A549 (cell line): ENCODE results near the gene HOXC12. TPM values are rescaled to one million over a fixed set of nuclear protein-coding genes. Genes with fewer than 3 reads are reported as not detected.

ENCODE experiments used
- ATAC-seq, 2 experiments: fragments of 200-7000 bp in 1 of 2; fragments of >200 bp in 1 of 2; cut with Nextera tagmentation in 1 of 2; cut with Tn5 transposase in 1 of 2; 3 replicates each; pipeline versions ENCODE4 v1.8.0 to v1.9.1; 2018 to 2020; ENCODE audit warnings: mild to moderate bottlenecking in 1 of 2, moderate library complexity in 1 of 2
- CTCF ChIA-PET: fragments of 300-600 bp; sonication (Branson Sonifier 250); formaldehyde crosslinking; extraction: SDS; loops from one replicate; lab custom pipeline; 2021; ENCODE audit warnings: antibody characterized with exemption, inconsistent platforms; lab: Yijun Ruan, JAX
- POLR2A ChIA-PET: fragments of 350-600 bp; formaldehyde crosslinking; extraction: SDS; loops from one replicate; lab custom pipeline; 2021; ENCODE audit warnings: antibody characterized with exemption, inconsistent platforms; lab: Yijun Ruan, JAX
- DNase-seq, 2 experiments: peaks; one replicate each; pipeline versions ENCODE4 v3.0.0 to v3.0.0-alpha.2; 2011 to 2016; ENCODE audit warnings: low read depth in 1 of 2, low spot score in 1 of 2
- FAIRE-seq: peaks from 2 replicates; lab custom pipeline; 2011; peaks lifted over from hg19 to GRCh38; lab: Jason Lieb, UNC
- H3K27ac ChIP-seq, 2 experiments: fragments of >200 bp; sonication (Bioruptor Twin); formaldehyde crosslinking; 3 replicates each; pipeline ENCODE4 v1.5.1; 2016 to 2017
- H3K4me1 ChIP-seq: fragments of >200 bp; sonication (Bioruptor Twin); formaldehyde crosslinking; 3 replicates; pipeline ENCODE4 v1.6.1; 2016
- H3K4me2 ChIP-seq: fragments of >200 bp; sonication (Bioruptor Twin); formaldehyde crosslinking; 3 replicates; pipeline ENCODE4 v1.6.1; 2016
- H3K4me3 ChIP-seq: fragments of >200 bp; sonication (Bioruptor Twin); formaldehyde crosslinking; 3 replicates; pipeline ENCODE4 v1.5.1; 2016
- H3K9me3 ChIP-seq: fragments of >200 bp; sonication (Bioruptor Twin); formaldehyde crosslinking; 3 replicates; pipeline ENCODE4 v1.6.1; 2016
- CHD4 ChIP-seq: fragments of 200-600 bp; sonication (generic); IDR thresholded peaks from 2 replicates; pipeline ENCODE4 v1.6.1; 2016; ENCODE audit warnings: antibody characterized with exemption, mild to moderate bottlenecking, borderline replicate concordance
- EHF ChIP-seq: fragments of 250-450 bp; sonication (Bioruptor Pico); IDR thresholded peaks from 2 replicates; pipeline ENCODE4 v1.5.0; 2020; ENCODE audit warnings: mild to moderate bottlenecking
- FOSB ChIP-seq: fragments of 250-450 bp; sonication (Bioruptor Pico); IDR thresholded peaks from 2 replicates; pipeline ENCODE4 v1.5.0; 2020; ENCODE audit warnings: mild to moderate bottlenecking, moderate library complexity
- FOSL2 ChIP-seq, 2 experiments: fragments of 450-650 bp in 1 of 2; fragments of >200 bp in 1 of 2; sonication (Bioruptor Twin) in 1 of 2; formaldehyde crosslinking; IDR thresholded peaks; 2 replicates each; pipeline versions ENCODE4 v1.5.0 to v1.6.1; 2016 to 2020; ENCODE audit warnings: mild to moderate bottlenecking in 1 of 2, moderate library complexity in 1 of 2
- HDAC2 ChIP-seq: fragments of 200-600 bp; sonication (generic); IDR thresholded peaks from 2 replicates; pipeline ENCODE4 v1.6.1; 2016
- HOXB13 ChIP-seq: fragments of 250-450 bp; sonication (Bioruptor Pico); IDR thresholded peaks from 2 replicates; pipeline ENCODE4 v1.5.0; 2020; ENCODE audit warnings: low read depth, mild to moderate bottlenecking, moderate library complexity
- JUN ChIP-seq, 2 experiments: fragments of >200 bp; sonication (Bioruptor Twin); formaldehyde crosslinking; IDR thresholded peaks; 2 replicates in 1 of 2; 3 replicates in 1 of 2; pipeline ENCODE4 v1.6.1; 2016 to 2017
- KDM1A ChIP-seq: fragments of 200-600 bp; sonication (generic); IDR thresholded peaks from 2 replicates; pipeline ENCODE4 v1.6.1; 2016; ENCODE audit warnings: low read depth, mild to moderate bottlenecking
- MAFK ChIP-seq: fragments of 450-650 bp; IDR thresholded peaks from 2 replicates; pipeline ENCODE4 v1.6.1; 2014; ENCODE audit not compliant: partially characterized antibody
- MYC ChIP-seq: IDR thresholded peaks from 2 replicates; pipeline ENCODE4 v1.6.1; 2012; ENCODE audit warnings: mild to moderate bottlenecking, inconsistent platforms, low read length, improper control_type of control experiment, borderline replicate concordance
- NR3C1 ChIP-seq: fragments of >200 bp; sonication (Bioruptor Twin); formaldehyde crosslinking; IDR thresholded peaks from 3 replicates; pipeline ENCODE4 v1.6.1; 2017
- PHF8 ChIP-seq: fragments of 200-600 bp; sonication (generic); IDR thresholded peaks from 2 replicates; pipeline ENCODE4 v1.6.1; 2016; ENCODE audit warnings: low read depth, mild to moderate bottlenecking, antibody characterized with exemption, moderate library complexity, borderline replicate concordance
- POLR2AphosphoS2 ChIP-seq: conservative IDR thresholded peaks from 2 replicates; pipeline ENCODE4 v1.6.1; 2012; ENCODE audit warnings: low read length, improper control_type of control experiment, inconsistent platforms
- RAD21 ChIP-seq, 2 experiments: fragments of >200 bp in 1 of 2; sonication (Bioruptor Twin) in 1 of 2; formaldehyde crosslinking in 1 of 2; IDR thresholded peaks in 1 of 2; conservative IDR thresholded peaks in 1 of 2; 2 replicates in 1 of 2; 3 replicates in 1 of 2; pipeline ENCODE4 v1.6.1; 2012 to 2018; ENCODE audit warnings: inconsistent platforms in 1 of 2
- RCOR1 ChIP-seq: fragments of 150-350 bp; IDR thresholded peaks from 2 replicates; pipeline ENCODE4 v1.6.1; 2014; ENCODE audit warnings: antibody characterized with exemption, low read length, low read depth
- RNF2 ChIP-seq: fragments of 200-600 bp; sonication (generic); IDR thresholded peaks from 2 replicates; pipeline ENCODE4 v1.6.1; 2016; ENCODE audit warnings: low read depth, mild to moderate bottlenecking, antibody characterized with exemption, moderate library complexity, borderline replicate concordance
- SMC3 ChIP-seq: fragments of >200 bp; sonication (Bioruptor Twin); formaldehyde crosslinking; IDR thresholded peaks from 3 replicates; pipeline ENCODE4 v1.6.1; 2018; ENCODE audit warnings: inconsistent platforms
- ZC3H11A ChIP-seq: fragments of 450-650 bp; IDR thresholded peaks from 2 replicates; pipeline ENCODE4 v1.6.1; 2014; ENCODE audit warnings: antibody characterized with exemption, mild to moderate bottlenecking
- ZSCAN20 ChIP-seq: fragments of 250-450 bp; sonication (Bioruptor Pico); IDR thresholded peaks from 2 replicates; pipeline ENCODE4 v1.8.0; 2022; ENCODE audit warnings: mild to moderate bottlenecking, moderate library complexity
- WGBS: methylation state at CpG from one replicate; pipeline ENCODE4 v1.1.6; 2017; ENCODE audit errors: missing lambda C conversion rate; 5-methylcytosine and 5-hydroxymethylcytosine counted together
- polyA plus RNA-seq, 4 experiments: library from polyadenylated mRNA; depleted of rRNA in 3 of 4; stranded (reverse); fragments of >200 nt; fragmentation: RNase III in 1 of 4; extraction: RNeasy Plus Mini Kit Qiagen cat#74134 plus additional on column Dnase treatment in 1 of 4; gene quantifications; 2 replicates in 3 of 4; 3 replicates in 1 of 4; pipeline ENCODE4 v1.2.3, GENCODE V29; 2011 to 2017
- TF ChIP-seq, protein P1 (sequence below): fragments of 250-450 bp; sonication (Bioruptor Pico); IDR thresholded peaks from 2 replicates; pipeline ENCODE4 v1.5.0; 2021; ENCODE audit warnings: mild to moderate bottlenecking, moderate library complexity, borderline replicate concordance
- TF ChIP-seq, protein P2 (sequence below): IDR thresholded peaks from 2 replicates; pipeline ENCODE4 v1.6.1; 2012
- TF ChIP-seq, protein P3 (sequence below): fragments of 450-650 bp; IDR thresholded peaks from 2 replicates; pipeline ENCODE4 v1.6.1; 2014; ENCODE audit warnings: antibody characterized with exemption
- TF ChIP-seq, protein P4 (sequence below): fragments of 150-350 bp; IDR thresholded peaks from 2 replicates; pipeline ENCODE4 v1.6.1; 2014; ENCODE audit warnings: low read depth, mild to moderate bottlenecking, low read length

Gene HOXC12
- polyA plus RNA-seq, 2 of the 4 experiments (the other 2 are of a cell fraction): not detected

DNA sequence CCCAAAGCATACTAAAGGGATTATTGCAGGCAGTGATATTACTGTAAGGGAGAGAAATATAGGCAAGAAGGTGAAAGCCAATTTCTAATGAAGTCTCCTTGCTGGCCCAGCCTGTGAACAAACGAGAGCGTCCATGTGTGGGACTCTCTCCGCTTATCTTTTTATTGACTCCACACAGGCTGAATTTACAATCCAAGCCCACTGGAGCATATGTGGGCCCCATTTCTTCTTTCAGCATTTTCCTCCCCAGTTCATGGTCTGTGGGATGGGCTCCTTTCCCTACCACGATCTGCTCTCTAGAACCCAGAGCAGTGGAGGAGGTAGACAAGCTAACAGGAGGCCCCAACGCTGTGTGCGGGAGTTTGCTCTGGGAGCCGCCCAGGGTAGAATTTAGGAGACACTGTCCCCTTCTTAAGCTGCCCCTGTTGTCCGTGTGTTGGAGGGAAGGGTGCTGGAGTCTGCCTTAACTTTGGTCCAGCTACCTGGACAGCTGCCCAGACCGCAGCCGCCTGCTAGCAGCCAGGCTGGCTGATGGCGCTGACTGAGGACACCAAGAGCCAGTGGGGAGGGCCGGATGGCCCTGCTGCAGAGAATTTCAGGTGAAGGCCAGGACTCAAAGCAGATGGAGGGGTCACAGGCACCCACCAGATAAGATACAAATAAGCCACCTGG, 15.0 kb downstream of the HOXC12 start (continued):
- no peak for TF ChIP-seq ZSCAN20

DNA sequence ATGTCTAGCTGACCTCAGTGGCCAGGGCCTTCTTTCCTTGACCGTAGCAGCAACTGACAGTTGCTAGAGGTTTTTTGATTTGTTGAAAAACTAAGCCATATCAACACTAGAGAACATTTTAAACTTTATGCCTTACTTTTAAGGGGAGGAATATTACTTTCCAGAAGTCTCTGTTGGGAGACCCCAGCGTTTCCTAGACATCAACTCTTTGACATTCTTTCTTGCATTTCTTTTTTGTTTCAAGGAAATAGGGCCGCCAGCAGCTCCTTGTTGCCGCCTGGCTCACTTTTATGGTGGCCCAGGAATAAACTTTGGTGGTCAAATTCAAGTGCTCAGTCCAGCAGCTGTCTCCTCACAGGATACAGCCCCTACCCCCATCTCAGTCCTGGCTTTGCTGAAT, 15.7 kb downstream of the HOXC12 start:
- TF ChIP-seq KDM1A (no peak), HOXB13 (CRISPR knock-in tag) (no peak), RNF2 (no peak), FOSL2 (IDR thresholded peaks at IDR 0.05) (no peak), FOSL2 (CRISPR knock-in tag; IDR thresholded peaks at IDR 0.05) (no peak), MYC (no peak), RAD21 (conservative IDR thresholded peaks at IDR 0.05 in 1 of 2, IDR thresholded peaks at IDR 0.05 in 1 of 2) (no peak)
- TF ChIP-seq, protein P1, sequence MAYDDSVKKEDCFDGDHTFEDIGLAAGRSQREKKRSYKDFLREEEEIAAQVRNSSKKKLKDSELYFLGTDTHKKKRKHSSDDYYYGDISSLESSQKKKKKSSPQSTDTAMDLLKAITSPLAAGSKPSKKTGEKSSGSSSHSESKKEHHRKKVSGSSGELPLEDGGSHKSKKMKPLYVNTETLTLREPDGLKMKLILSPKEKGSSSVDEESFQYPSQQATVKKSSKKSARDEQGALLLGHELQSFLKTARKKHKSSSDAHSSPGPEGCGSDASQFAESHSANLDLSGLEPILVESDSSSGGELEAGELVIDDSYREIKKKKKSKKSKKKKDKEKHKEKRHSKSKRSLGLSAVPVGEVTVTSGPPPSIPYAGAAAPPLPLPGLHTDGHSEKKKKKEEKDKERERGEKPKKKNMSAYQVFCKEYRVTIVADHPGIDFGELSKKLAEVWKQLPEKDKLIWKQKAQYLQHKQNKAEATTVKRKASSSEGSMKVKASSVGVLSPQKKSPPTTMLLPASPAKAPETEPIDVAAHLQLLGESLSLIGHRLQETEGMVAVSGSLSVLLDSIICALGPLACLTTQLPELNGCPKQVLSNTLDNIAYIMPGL (CRISPR knock-in tag): no peak
- TF ChIP-seq, protein P2, sequence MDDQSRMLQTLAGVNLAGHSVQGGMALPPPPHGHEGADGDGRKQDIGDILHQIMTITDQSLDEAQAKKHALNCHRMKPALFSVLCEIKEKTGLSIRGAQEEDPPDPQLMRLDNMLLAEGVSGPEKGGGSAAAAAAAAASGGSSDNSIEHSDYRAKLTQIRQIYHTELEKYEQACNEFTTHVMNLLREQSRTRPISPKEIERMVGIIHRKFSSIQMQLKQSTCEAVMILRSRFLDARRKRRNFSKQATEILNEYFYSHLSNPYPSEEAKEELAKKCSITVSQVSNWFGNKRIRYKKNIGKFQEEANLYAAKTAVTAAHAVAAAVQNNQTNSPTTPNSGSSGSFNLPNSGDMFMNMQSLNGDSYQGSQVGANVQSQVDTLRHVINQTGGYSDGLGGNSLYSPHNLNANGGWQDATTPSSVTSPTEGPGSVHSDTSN: no peak
- no peak for DNase-seq
- no peak for ATAC-seq
- Histone ChIP-seq H3K4me1 (peaks cover 7% of the 10 kb centered on the region; the same call in 1 of the 3 replicates), H3K27ac (no peak overlapping the region), H3K9me3 (no peaks in the 10 kb centered on the region), H3K4me2 (no peak overlapping the region), H3K4me3 (no peak overlapping the region)
- WGBS: 78% methylated on average over 4 of the region's 4 CpGs
- POLR2A ChIA-PET: no interaction called here
- CTCF ChIA-PET: interaction anchor here (0.9 to 2.1 kb wide), 3 partner anchors 8 to 31 kb away, joined by 3 to 6 read pairs (median 4); partner anchors contain the start of gene HOXC10
- FAIRE-seq: no peak

DNA sequence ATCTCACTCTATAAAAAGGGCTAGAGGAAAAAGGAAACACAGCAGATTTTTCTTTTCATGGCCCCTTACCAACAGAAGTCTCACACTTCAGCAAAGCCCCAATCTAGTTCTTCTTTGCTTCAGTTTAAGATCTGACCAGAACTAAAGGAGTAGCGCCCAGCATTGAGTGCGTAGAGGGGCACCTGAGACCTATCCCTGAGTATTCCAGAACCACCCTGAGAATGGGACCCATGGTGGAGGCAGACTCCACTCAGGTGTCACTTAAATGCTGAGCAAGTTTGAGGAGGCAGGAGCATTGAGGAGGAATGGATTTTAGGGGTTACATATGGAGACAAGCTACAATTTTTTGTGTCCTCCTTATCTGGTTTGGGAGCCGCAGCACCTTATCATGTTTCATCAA, 16.4 kb downstream of the HOXC12 start:
- POLR2A ChIA-PET: no interaction called here
- 98% methylated on average over 3 of the region's 3 CpGs for WGBS

DNA sequence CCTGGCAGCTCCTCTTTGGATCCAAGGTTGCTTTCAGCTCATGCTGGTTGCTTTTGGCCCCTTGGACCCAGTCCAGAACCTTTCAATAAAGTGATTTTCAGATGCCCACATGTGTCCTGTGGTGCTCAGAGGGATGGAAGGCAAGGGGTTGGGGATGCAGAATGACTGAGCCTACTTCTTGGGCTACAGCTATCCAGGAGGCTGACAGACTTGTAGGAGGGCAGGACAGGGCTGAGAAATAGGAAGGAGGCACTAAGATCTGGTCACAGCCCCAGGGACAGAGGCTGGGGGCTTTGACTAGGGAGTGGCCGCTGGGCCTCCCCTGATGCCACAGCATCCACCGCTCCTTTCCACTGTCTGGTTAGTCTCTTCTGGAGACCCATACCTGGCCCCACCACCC, 17.0 kb downstream of the HOXC12 start:
- Histone ChIP-seq H3K27ac (no peak overlapping the region), H3K4me1 (peaks cover 7% of the 10 kb centered on the region; the same call in 1 of the 3 replicates), H3K9me3 (no peaks in the 10 kb centered on the region), H3K4me2 (no peak overlapping the region)
- WGBS: 93% methylated on average over 2 of the region's 2 CpGs
- DNase-seq (no peak), FAIRE-seq (no peak), ATAC-seq (no peak)
- CTCF ChIA-PET: interaction anchor here (0.8 to 3.0 kb wide), 6 partner anchors 12 to 230 kb away, joined by 3 to 14 read pairs (median 4); partner anchors contain the start of gene HOXC10
- TF ChIP-seq POLR2AphosphoS2: no peak
- no peak for TF ChIP-seq NR3C1
- TF ChIP-seq MYC: no peak
- no peak for TF ChIP-seq PHF8
- no peak for TF ChIP-seq EHF
- TF ChIP-seq, protein P3, sequence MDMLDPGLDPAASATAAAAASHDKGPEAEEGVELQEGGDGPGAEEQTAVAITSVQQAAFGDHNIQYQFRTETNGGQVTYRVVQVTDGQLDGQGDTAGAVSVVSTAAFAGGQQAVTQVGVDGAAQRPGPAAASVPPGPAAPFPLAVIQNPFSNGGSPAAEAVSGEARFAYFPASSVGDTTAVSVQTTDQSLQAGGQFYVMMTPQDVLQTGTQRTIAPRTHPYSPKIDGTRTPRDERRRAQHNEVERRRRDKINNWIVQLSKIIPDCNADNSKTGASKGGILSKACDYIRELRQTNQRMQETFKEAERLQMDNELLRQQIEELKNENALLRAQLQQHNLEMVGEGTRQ: no peak
- no peak for TF ChIP-seq ZC3H11A
- TF ChIP-seq JUN (IDR thresholded peaks at IDR 0.05): no peak
- no peak for TF ChIP-seq FOSB (CRISPR knock-in tag)
- TF ChIP-seq RNF2: no peak
- TF ChIP-seq SMC3: no peak
- TF ChIP-seq MAFK: no peak
- no peak for TF ChIP-seq HDAC2
- TF ChIP-seq, protein P4, sequence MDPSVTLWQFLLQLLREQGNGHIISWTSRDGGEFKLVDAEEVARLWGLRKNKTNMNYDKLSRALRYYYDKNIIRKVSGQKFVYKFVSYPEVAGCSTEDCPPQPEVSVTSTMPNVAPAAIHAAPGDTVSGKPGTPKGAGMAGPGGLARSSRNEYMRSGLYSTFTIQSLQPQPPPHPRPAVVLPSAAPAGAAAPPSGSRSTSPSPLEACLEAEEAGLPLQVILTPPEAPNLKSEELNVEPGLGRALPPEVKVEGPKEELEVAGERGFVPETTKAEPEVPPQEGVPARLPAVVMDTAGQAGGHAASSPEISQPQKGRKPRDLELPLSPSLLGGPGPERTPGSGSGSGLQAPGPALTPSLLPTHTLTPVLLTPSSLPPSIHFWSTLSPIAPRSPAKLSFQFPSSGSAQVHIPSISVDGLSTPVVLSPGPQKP: no peak
- TF ChIP-seq RCOR1: no peak
- no peak for TF ChIP-seq CHD4
- TF ChIP-seq, all 56 proteins: peak for 0
- H3K4me3 ChIP-seq: no peak overlapping the region
- POLR2A ChIA-PET: no interaction called here

More for the DNA sequence above, 16.4 kb downstream of the HOXC12 start:
- Histone ChIP-seq H3K27ac (no peak overlapping the region), H3K4me1 (peaks cover 7% of the 10 kb centered on the region; the same call in 1 of the 3 replicates), H3K4me2 (no peak overlapping the region), H3K4me3 (no peak overlapping the region)
- CTCF ChIA-PET: interaction anchor here (1.0 to 3.0 kb wide), 5 partner anchors 12 to 230 kb away, joined by 3 to 14 read pairs (median 3); partner anchors contain the start of gene HOXC10
- no peak for DNase-seq
- TF ChIP-seq FOSL2 (IDR thresholded peaks at IDR 0.05) (no peak), FOSL2 (CRISPR knock-in tag; IDR thresholded peaks at IDR 0.05) (no peak)
- TF ChIP-seq, all 56 proteins: peak for 0
- H3K9me3 ChIP-seq: no peaks in the 10 kb centered on the region
- ATAC-seq: no peak
- FAIRE-seq: no peak
